ENCODE measurements around the gene THAP4. TPM values are rescaled to one million over a fixed set of nuclear protein-coding genes. Genes with fewer than 3 reads are reported as not detected.

THAP4 gene
- total RNA-seq, 2 experiments from 2014 or later: 32.3 to 37.4 TPM

DNA sequence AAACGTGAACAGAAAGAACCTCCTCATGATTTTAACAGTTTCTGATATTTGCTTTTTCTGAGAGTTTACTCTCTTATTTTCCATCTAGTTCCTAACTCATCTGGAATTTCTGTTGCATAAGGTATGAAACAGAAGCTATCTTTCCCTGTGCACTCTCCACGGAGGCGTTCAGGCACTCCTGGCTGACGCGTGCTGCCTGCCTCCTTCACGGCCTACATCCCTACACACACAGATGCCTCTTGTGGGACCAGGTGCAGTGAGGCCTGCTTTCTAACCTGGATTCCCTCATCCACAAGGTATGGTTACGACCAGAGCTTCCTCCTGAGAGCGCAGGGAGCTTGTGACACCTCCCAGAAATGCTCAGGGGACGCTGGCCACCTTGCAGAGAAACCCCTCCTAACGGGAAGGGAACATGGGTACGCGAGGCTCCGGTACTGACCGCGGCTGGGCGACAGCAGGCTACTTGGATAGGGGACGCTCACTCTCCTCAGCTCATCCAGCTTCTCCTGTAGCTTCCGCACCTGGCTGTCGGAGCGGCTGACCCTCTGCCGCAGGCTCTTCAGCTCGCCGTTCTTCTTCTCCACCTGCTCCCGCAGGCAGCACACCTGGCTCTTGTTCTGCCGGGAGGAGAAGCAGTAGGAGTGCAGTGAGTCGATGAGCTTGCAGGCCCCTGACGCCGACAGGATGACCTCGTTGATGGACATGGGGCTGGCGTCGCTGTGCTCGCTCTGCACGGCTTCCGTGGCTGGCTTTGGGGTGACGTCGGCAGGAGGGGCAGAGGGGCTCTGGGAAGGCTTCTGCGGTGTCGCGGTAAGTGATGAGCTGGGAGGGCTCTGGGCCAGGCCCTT lies 4.3 kb downstream of the THAP4 start:
- ATAC-seq (no peak), DNase-seq (no peak)
- peaks cover 25% of the 10 kb centered on the region for H3K4me1 Mint-ChIP-seq (ENCODE audit: low read depth)
- no peaks in the 10 kb centered on the region for H3K27me3 Mint-ChIP-seq (ENCODE audit: low read depth)
- no peaks in the 10 kb centered on the region for H3K9me3 Mint-ChIP-seq (ENCODE audit: insufficient read depth)
- no peak overlapping the region for H3K27ac Mint-ChIP-seq
- H3K36me3 Mint-ChIP-seq (ENCODE audit: low read depth): peaks cover 29% of the 10 kb centered on the region
- ChIA-PET CTCF (interaction anchor here (1.4 kb wide), 1 partner anchor 15 kb away, joined by 3 read pairs; no protein-coding TSS in a partner anchor), POLR2A (interaction anchor here (2.1 kb wide), 1 partner anchor 15 kb away, joined by 7 read pairs; no protein-coding TSS in a partner anchor)
- no peak overlapping the region for H3K4me3 Mint-ChIP-seq

DNA sequence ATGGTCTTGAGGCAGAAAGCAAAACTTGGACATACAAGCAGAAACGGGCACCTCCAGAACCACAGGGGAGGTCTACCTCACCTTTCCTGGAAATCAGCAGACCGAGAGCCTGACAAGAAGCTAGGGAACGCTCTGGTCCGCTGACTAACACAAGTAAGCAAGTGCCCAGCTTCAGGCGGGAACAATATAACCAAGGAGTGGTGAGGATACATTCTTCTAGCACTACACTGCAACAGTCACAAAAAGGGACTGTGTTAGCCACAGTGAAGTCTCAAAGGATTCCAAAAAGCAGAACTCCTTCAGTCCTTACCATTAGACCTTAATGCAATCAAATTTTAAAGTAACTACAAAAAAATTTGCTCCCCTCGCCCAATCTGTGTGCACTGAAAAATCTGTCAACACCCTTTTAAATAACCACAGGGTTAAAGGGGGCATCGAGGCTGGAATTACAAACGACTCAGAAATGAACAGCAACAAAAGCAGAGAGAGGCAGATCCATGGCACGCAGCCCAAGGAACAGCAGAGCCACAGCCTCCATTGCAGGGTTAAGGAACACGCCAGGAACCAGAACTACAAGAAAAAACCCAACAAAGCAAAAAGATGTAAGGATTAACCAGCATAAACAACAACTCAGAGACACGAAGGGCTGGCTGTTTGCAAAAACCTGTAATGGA lies 7.1 kb downstream of the THAP4 start:
- no peak for ATAC-seq
- CTCF ChIA-PET: no interaction called here
- no peak overlapping the region for H3K27ac Mint-ChIP-seq
- POLR2A ChIA-PET: interaction anchor here (0.5 kb wide), 1 partner anchor 9 kb away, joined by 3 read pairs; no protein-coding TSS in a partner anchor
- H3K27me3 Mint-ChIP-seq (ENCODE audit: low read depth): no peaks in the 10 kb centered on the region
- H3K4me3 Mint-ChIP-seq: no peak overlapping the region
- DNase-seq: no peak
- H3K36me3 Mint-ChIP-seq (ENCODE audit: low read depth): peaks cover 33% of the 10 kb centered on the region
- H3K9me3 Mint-ChIP-seq (ENCODE audit: insufficient read depth): no peaks in the 10 kb centered on the region
- peaks cover 12% of the 10 kb centered on the region for H3K4me1 Mint-ChIP-seq (ENCODE audit: low read depth)

DNA sequence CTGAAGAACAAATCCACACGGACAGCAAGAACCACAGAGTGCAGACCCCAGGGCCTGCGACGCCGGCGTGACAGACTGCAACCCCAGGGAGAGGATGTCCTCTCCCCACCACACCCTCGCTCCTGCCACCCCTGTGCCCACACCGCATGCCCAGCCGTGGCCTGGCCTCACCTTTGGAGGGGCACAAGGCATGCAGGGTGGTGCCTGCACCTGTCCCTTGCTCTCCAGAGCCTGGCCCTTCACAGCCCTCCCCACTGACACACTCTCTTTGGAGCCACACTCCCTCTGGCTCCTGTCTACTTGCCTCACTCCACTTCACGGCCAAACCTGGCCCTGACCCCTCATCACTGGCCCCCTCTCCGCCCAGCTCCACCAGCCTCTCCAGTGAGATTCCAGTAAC lies 9.3 kb downstream of the THAP4 start:
- ChIA-PET POLR2A (no interaction called here), CTCF (no interaction called here)
- Mint-ChIP-seq H3K4me3 (no peak overlapping the region), H3K9me3 (ENCODE audit: insufficient read depth) (no peaks in the 10 kb centered on the region), H3K27ac (no peak overlapping the region), H3K36me3 (ENCODE audit: low read depth) (peaks cover 23% of the 10 kb centered on the region), H3K27me3 (ENCODE audit: low read depth) (no peaks in the 10 kb centered on the region), H3K4me1 (ENCODE audit: low read depth) (peaks cover 8% of the 10 kb centered on the region)
- ATAC-seq (no peak), DNase-seq (no peak)

DNA sequence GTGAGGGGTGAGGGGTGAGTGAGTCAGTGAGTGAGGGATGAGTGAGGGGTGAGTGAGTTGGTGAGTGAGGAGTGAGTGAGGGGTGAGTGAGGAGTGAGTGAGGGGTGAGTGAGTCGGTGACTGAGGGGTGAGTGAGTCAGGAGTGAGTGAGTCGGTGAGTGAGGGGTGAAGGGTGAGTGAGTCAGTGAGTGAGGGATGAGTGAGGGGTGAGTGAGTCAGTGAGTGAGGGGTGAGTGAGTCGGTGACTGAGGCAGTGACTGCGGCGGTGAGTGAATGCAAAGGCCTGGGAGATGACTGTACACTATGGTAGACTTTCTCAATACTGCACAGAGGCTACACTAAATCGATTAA lies 16.6 kb downstream of the THAP4 start:
- Mint-ChIP-seq H3K9me3 (ENCODE audit: insufficient read depth) (no peaks in the 10 kb centered on the region), H3K36me3 (ENCODE audit: low read depth) (peaks cover 16% of the 10 kb centered on the region), H3K27me3 (ENCODE audit: low read depth) (no peaks in the 10 kb centered on the region), H3K27ac (no peak overlapping the region), H3K4me3 (no peak overlapping the region), H3K4me1 (ENCODE audit: low read depth) (peaks cover 38% of the 10 kb centered on the region)
- DNase-seq (no peak), ATAC-seq (no peak)
- ChIA-PET POLR2A (interaction anchor here (0.7 kb wide), 1 partner anchor 10 kb away, joined by 3 read pairs; no protein-coding TSS in a partner anchor), CTCF (no interaction called here)

DNA sequence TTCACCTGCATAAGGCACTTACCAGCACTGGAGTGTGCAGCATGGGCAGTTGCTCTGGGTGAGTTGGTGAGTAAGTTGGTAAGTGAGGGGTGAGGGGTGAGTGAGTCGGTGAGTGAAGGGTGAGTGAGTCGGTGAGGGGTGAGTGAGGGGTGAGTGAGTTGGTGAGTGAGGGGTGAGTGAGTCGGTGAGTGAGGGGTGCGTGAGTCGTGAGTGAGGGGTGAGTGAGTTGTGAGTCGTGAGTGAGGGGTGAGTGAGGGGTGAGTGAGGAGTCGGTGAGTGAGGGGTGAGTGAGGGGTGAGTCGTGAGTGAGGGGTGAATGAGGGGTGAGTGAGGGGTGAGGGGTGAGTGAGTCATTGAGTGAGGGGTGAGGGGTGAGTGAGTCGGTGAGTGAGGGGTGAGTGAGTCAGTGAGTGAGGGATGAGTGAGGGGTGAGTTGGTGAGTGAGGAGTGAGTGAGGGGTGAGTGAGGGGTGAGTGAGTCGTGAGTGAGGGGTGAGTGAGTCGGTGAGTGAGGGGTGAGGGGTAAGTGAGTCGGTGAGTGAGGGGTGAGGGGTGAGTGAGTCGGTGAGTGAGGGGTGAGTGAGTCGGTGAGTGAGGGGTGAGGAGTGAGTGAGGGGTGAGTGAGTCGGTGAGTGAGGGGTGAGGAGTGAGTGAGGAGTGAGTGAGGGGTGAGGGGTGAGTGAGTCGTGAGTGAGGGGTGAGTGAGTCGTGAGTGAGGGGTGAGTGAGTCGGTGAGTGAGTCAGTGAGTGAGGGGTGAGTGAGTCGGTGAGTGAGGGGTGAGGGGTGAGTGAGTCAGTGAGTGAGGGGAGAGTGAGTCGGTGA lies 17.1 kb downstream of the THAP4 start:
- CTCF ChIA-PET: no interaction called here
- POLR2A ChIA-PET: no interaction called here
- Mint-ChIP-seq H3K4me1 (ENCODE audit: low read depth) (peaks cover 44% of the 10 kb centered on the region), H3K27me3 (ENCODE audit: low read depth) (no peaks in the 10 kb centered on the region), H3K27ac (peak overlapping the region; percentile 42), H3K36me3 (ENCODE audit: low read depth) (peaks cover 16% of the 10 kb centered on the region), H3K9me3 (ENCODE audit: insufficient read depth) (no peaks in the 10 kb centered on the region), H3K4me3 (no peak overlapping the region)
- DNase-seq (no peak), ATAC-seq (no peak)

DNA sequence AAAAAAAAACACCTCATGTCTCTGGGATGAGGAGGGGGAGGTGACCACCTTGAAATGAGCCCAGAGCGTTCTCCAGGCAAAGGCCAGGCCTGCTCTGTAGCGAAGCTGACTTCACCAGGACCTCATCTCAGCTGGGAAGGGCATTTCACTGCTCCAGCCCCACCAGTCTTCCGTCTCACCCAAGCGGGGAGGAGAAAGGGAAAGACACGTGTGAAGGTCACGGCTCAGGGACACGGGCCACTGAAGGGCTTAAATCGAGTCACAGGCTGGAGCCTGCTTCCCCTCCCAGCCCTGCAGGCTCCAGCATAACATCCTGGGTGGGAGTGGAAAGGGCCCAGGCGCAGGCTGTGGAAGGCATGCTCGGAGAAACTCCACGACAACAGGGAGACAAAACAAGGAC lies 18.1 kb downstream of the THAP4 start:
- Mint-ChIP-seq H3K27ac (peak overlapping the region; percentile 92), H3K4me1 (ENCODE audit: low read depth) (peaks cover 47% of the 10 kb centered on the region), H3K27me3 (ENCODE audit: low read depth) (no peaks in the 10 kb centered on the region), H3K9me3 (ENCODE audit: insufficient read depth) (no peaks in the 10 kb centered on the region), H3K36me3 (ENCODE audit: low read depth) (peaks cover 16% of the 10 kb centered on the region), H3K4me3 (no peak overlapping the region)
- ATAC-seq (no peak), DNase-seq (no peak)
- ChIA-PET CTCF (interaction anchor here (1.5 to 1.7 kb wide), 3 partner anchors 10 to 68 kb away, joined by 3 to 5 read pairs (median 3); partner anchors contain the start of gene DTYMK), POLR2A (interaction anchor here (0.6 to 1.7 kb wide), 2 partner anchors 14 to 510 kb away, joined by 3 to 7 read pairs; no protein-coding TSS in a partner anchor)

DNA sequence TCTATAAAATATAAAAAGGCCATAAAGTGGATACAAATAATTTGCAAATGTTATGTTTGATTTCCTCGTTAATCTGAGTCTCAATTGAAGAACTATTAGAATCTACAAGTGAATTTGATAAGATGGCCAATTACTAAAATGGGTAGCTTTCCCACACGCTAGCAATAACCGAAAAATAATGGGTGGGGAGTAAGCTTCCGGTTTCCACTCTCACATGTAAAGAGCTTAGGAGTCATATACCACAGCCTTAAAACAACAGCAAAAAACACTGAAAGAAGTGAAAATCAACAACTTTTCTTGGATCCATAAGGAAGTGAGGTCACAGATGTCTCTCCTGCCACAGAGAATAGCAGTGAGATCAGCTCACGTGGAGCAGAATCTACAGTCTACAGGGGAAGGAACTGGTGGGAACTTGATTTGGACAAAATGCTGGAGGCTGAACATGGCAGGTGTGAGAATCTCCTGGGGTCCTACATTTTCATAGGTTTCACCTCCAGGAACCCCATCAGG lies 18.6 kb downstream of the THAP4 start:
- H3K27ac Mint-ChIP-seq: peak overlapping the region; percentile 92
- peaks cover 47% of the 10 kb centered on the region for H3K4me1 Mint-ChIP-seq (ENCODE audit: low read depth)
- H3K4me3 Mint-ChIP-seq: peak overlapping the region; percentile 37
- CTCF ChIA-PET: interaction anchor here (1.5 to 1.7 kb wide), 3 partner anchors 9 to 68 kb away, joined by 3 to 5 read pairs (median 3); partner anchors contain the start of gene DTYMK
- POLR2A ChIA-PET: interaction anchor here (0.6 to 2.0 kb wide), 4 partner anchors 15 to 510 kb away, joined by 3 to 12 read pairs (median 6); partner anchors contain the start of genes ATG4B, DTYMK and THAP4
- H3K9me3 Mint-ChIP-seq (ENCODE audit: insufficient read depth): no peaks in the 10 kb centered on the region
- peaks cover 16% of the 10 kb centered on the region for H3K36me3 Mint-ChIP-seq (ENCODE audit: low read depth)
- no peak for DNase-seq
- no peak for ATAC-seq
- H3K27me3 Mint-ChIP-seq (ENCODE audit: low read depth): no peaks in the 10 kb centered on the region

DNA sequence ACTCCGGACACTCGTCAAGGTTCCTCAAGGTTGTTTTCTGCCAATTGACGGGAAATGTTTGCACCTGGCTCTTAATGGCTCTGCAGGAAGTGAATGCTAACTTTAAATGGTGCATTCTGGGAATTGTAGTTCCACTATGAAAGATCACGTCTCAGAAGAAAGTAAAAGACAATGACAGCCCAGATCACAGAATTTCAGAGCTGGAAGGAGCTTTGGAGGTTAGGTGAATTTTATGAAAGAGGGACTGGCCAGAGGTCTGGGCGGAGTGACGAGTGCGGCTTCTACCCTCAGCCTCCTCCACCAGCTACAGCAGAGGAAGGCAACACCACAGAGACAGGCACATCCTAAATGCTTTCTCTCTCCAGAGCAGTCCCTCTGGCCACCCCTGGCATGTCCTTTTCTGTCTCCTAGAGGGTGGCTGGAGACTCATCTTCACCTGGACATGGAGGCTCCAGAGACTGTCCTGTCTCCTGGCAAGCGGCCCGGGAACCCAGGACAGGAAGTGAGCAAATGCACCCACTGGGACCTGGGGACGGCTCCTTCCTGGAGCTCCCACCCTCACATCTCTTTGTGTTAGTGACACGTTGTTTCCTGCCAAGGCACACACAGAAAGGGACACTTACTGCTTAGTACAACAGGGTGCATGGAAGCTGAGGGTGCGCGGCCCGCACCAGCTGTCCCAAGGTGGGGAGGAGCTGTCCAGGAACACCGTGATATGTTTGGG lies 19.4 kb downstream of the THAP4 start:
- peak; percentile 61 for DNase-seq
- peak overlapping the region; percentile 73 for H3K4me3 Mint-ChIP-seq
- H3K36me3 Mint-ChIP-seq (ENCODE audit: low read depth): peaks cover 16% of the 10 kb centered on the region
- ChIA-PET POLR2A (interaction anchor here (1.4 to 2.0 kb wide), 3 partner anchors 16 to 69 kb away, joined by 5 to 12 read pairs (median 7); partner anchors contain the start of genes ATG4B, DTYMK and THAP4), CTCF (interaction anchor here (1.5 to 1.7 kb wide), 3 partner anchors 8 to 69 kb away, joined by 3 to 5 read pairs (median 3); partner anchors contain the start of gene DTYMK)
- H3K27ac Mint-ChIP-seq: peak overlapping the region; percentile 92
- peak; percentile 80 for ATAC-seq
- H3K4me1 Mint-ChIP-seq (ENCODE audit: low read depth): peaks cover 47% of the 10 kb centered on the region
- no peaks in the 10 kb centered on the region for H3K27me3 Mint-ChIP-seq (ENCODE audit: low read depth)
- H3K9me3 Mint-ChIP-seq (ENCODE audit: insufficient read depth): no peaks in the 10 kb centered on the region

DNA sequence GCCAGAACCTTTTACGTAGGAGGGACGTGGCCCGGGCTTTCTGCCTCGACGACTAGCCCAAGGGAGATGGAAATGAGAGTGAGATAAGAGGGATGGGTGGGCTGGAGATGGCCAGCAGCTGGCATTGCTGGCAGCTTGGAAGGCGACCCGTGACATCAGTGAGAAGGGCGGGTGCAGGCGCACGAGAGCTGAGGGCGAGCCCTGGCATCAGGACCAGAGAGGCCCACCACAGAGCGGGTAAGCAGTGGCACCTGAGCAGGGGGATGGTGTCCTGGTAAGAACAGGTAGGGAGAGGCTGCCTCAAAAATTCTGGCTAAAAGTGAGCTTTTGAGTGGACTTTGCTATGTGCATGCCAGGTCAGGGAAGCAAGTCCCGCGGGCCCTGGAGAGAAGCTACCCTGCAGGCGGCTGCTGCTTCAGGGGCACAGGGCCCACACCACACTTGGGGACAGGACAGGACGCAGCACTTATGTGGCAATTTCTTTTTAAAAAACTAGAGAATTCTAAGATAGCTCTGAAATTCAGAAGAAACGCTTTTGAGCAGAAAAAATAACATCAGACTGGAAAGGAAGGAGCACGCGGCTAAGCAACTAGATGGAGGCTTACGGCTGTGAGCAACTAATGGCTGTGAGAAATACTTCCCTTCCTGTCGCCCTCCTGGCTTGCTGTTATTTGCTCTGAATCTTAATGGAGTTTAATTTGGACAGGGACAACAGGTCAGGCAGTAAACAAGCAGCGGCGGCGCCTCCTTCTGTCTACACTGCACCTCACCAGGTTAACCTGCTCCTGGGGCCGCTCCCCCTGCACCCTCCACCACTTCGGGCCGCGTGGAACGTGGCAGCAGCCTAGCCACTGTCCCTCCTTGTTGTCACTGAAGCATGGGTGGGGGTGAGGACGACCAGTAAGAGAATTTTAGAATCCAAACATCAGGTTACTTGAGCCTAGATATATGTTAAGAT lies 20.5 kb downstream of the THAP4 start:
- no peaks in the 10 kb centered on the region for H3K27me3 Mint-ChIP-seq (ENCODE audit: low read depth)
- DNase-seq (no peak), ATAC-seq (no peak)
- H3K4me3 Mint-ChIP-seq: peak overlapping the region; percentile 22
- H3K27ac Mint-ChIP-seq: peak overlapping the region; percentile 66
- POLR2A ChIA-PET: interaction anchor here (2.0 kb wide), 1 partner anchor 70 kb away, joined by 5 read pairs; the partner anchor contains the start of gene DTYMK
- peaks cover 44% of the 10 kb centered on the region for H3K4me1 Mint-ChIP-seq (ENCODE audit: low read depth)
- no peaks in the 10 kb centered on the region for H3K9me3 Mint-ChIP-seq (ENCODE audit: insufficient read depth)
- H3K36me3 Mint-ChIP-seq (ENCODE audit: low read depth): peaks cover 18% of the 10 kb centered on the region
- CTCF ChIA-PET: no interaction called here

DNA sequence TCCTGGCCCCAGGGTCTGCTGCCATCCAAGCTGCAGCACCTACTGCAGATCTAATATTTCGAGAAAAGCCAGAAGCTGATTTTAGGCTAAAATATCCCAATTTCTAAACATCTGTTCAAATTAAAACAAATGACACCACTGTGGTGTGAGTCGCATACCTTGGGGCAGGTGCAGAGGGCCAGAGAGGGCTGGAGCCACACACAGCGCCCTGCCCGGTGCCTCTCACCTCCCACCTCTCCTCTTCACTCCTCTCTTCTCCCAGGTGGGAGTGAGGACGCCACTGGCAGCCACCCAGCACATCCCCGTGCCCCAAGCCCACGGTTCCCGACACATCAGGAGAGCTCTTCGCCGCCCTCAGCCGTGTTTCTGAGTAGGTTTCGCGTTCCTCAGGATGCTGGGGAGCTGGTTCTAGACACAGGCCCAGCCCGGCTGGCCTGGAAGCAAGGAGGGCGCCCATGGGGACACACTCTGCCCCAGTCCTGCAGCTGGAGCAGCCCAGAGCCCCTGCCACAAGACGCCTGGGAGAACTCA lies 21.4 kb downstream of the THAP4 start:
- POLR2A ChIA-PET: interaction anchor here (0.6 kb wide), 1 partner anchor 50 kb away, joined by 3 read pairs; no protein-coding TSS in a partner anchor
- Mint-ChIP-seq H3K27ac (peak overlapping the region; percentile 66), H3K4me1 (ENCODE audit: low read depth) (peaks cover 45% of the 10 kb centered on the region), H3K4me3 (no peak overlapping the region), H3K36me3 (ENCODE audit: low read depth) (peaks cover 15% of the 10 kb centered on the region), H3K9me3 (ENCODE audit: insufficient read depth) (no peaks in the 10 kb centered on the region), H3K27me3 (ENCODE audit: low read depth) (no peaks in the 10 kb centered on the region)
- ATAC-seq: no peak
- no peak for DNase-seq
- CTCF ChIA-PET: no interaction called here
